Neural progenitor cell (in vitro differentiated cells): Measurements from ENCODE around the gene PDE7B.

Experiments used
- CTCF ChIP-seq: fragments of 200-600 bp; sonication (generic); IDR thresholded peaks from 2 replicates; pipeline ENCODE4 v1.5.1; 2017; ENCODE audit warnings: antibody characterized with exemption, mild to moderate bottlenecking
- EZH2phosphoT487 ChIP-seq: fragments of 200-600 bp; sonication (generic); IDR thresholded peaks from 2 replicates; pipeline ENCODE4 v1.6.1; 2017; ENCODE audit warnings: antibody characterized with exemption

- TF ChIP-seq EZH2phosphoT487 (no peak), CTCF (no peak)
Observed at GRCh38 chr6:135985471-135985870, 134.0 kb downstream of the PDE7B start.
